ENCODE data around the gene HOGA1.
"Not testable (repeated sequence)": the region's sequence is repeated elsewhere in the genome, so short reads cannot be mapped to it uniquely, and the experiment has no call there.

The HOGA1 gene

GRCh38 chr10:97548828-97549455 lies 35.2 kb upstream of the HOGA1 start:
- no peak for DNase-seq (ENCODE audit: extremely low read depth, low read depth)
- no peak for TF ChIP-seq CTCF (IDR thresholded peaks at IDR 0.05; ENCODE audit: low read depth, low read length)

GRCh38 chr10:97549587-97550322 lies 34.4 kb upstream of the HOGA1 start:
- no peak for TF ChIP-seq CTCF (IDR thresholded peaks at IDR 0.05; ENCODE audit: low read depth, low read length)
- no peak for DNase-seq (ENCODE audit: extremely low read depth, low read depth)

- DNase-seq (ENCODE audit: extremely low read depth, low read depth), result no peak
- TF ChIP-seq CTCF (IDR thresholded peaks at IDR 0.05; ENCODE audit: low read depth, low read length), result no peak
Measured at GRCh38 chr10:97550336-97551149, 33.6 kb upstream of the HOGA1 start.

- no peak for DNase-seq (ENCODE audit: extremely low read depth, low read depth)
- no peak for TF ChIP-seq CTCF (IDR thresholded peaks at IDR 0.05; ENCODE audit: low read depth, low read length)
Measured at GRCh38 chr10:97551271-97551670, 32.9 kb upstream of the HOGA1 start.

- TF ChIP-seq CTCF (IDR thresholded peaks at IDR 0.05; ENCODE audit: low read depth, low read length), result peak; percentile 96
- DNase-seq (ENCODE audit: extremely low read depth, low read depth), result no peak
Measured at GRCh38 chr10:97553575-97554031, 30.6 kb upstream of the HOGA1 start.

- DNase-seq (ENCODE audit: extremely low read depth, low read depth), result not testable (repeated sequence)
Measured at GRCh38 chr10:97554336-97554735, 29.9 kb upstream of the HOGA1 start.

- not testable (repeated sequence) for DNase-seq (ENCODE audit: extremely low read depth, low read depth)
Measured at GRCh38 chr10:97555541-97555940, 28.6 kb upstream of the HOGA1 start.

- not testable (repeated sequence) for DNase-seq (ENCODE audit: extremely low read depth, low read depth)
Measured at GRCh38 chr10:97560731-97561381, 23.3 kb upstream of the HOGA1 start.

GRCh38 chr10:97561386-97562077 lies 22.7 kb upstream of the HOGA1 start:
- DNase-seq (ENCODE audit: extremely low read depth, low read depth), result not testable (repeated sequence)

- not testable (repeated sequence) for DNase-seq (ENCODE audit: extremely low read depth, low read depth)
Measured at GRCh38 chr10:97562329-97562728, 21.9 kb upstream of the HOGA1 start.
